GM23338 (cell line): ENCODE measurements around the gene R3HDM2. TPM values are rescaled to one million over a fixed set of nuclear protein-coding genes. Genes with fewer than 3 reads are reported as not detected.

Source experiments
- ATAC-seq: fragments of 200-7000 bp; cut with Tn5 transposase; 3 replicates; pipeline ENCODE4 v1.9.1; 2020
- DNase-seq: peaks from one replicate; pipeline ENCODE4 v3.0.0-alpha.2; 2015; ENCODE audit warnings: low spot score
- H2AFZ ChIP-seq: fragments of 200-600 bp; sonication (generic); 2 replicates; pipeline ENCODE4 v1.8.0; 2016; ENCODE audit warnings: antibody characterized with exemption, mild to moderate bottlenecking, moderate library complexity
- H3F3A ChIP-seq: fragments of 200-600 bp; sonication (generic); replicated peaks from 2 replicates; pipeline ENCODE4 v1.8.0; 2017; ENCODE audit warnings: antibody characterized with exemption, mixed run types, low read depth
- H3K27ac ChIP-seq: fragments of 200-600 bp; sonication (generic); 2 replicates; pipeline ENCODE4 v1.6.1; 2016; ENCODE audit warnings: low read depth
- H3K27me3 ChIP-seq: fragments of 200-600 bp; sonication (generic); 2 replicates; pipeline ENCODE4 v1.8.0; 2016; ENCODE audit warnings: mild to moderate bottlenecking, mixed run types, moderate library complexity; ENCODE audit not compliant: insufficient read depth
- H3K36me3 ChIP-seq: fragments of 200-600 bp; sonication (generic); 2 replicates; pipeline ENCODE4 v1.8.0; 2016; ENCODE audit warnings: mild to moderate bottlenecking; ENCODE audit not compliant: insufficient read depth
- H3K4me1 ChIP-seq: fragments of 200-600 bp; sonication (generic); 2 replicates; pipeline ENCODE4 v1.8.0; 2016; ENCODE audit warnings: mild to moderate bottlenecking, moderate library complexity; ENCODE audit not compliant: insufficient read depth
- H3K4me2 ChIP-seq: fragments of 200-600 bp; sonication (generic); 2 replicates; pipeline ENCODE4 v1.7.1; 2017; ENCODE audit warnings: mixed run types
- H3K4me3 ChIP-seq: fragments of 200-600 bp; sonication (generic); 2 replicates; pipeline ENCODE4 v1.6.1; 2016; ENCODE audit warnings: mixed run types
- H3K79me2 ChIP-seq: fragments of 200-600 bp; sonication (generic); replicated peaks from 2 replicates; pipeline ENCODE4 v1.8.0; 2017; ENCODE audit warnings: mild to moderate bottlenecking; ENCODE audit not compliant: insufficient read depth
- H3K9me2 ChIP-seq: fragments of 200-600 bp; sonication (generic); 2 replicates; pipeline ENCODE4 v1.8.0; 2017; ENCODE audit not compliant: insufficient read depth
- H4K20me1 ChIP-seq: fragments of 200-600 bp; sonication (generic); replicated peaks from 2 replicates; pipeline ENCODE4 v1.8.0; 2017; ENCODE audit warnings: mild to moderate bottlenecking; ENCODE audit not compliant: insufficient read depth
- H3K27ac Mint-ChIP-seq: 2 replicates; pipeline ENCODE4 v1.8.0; 2020; ENCODE audit warnings: inconsistent platforms, mild to moderate bottlenecking, moderate library complexity, mixed read lengths
- H3K27me3 Mint-ChIP-seq: 3 replicates; pipeline ENCODE4 v1.8.0; 2022; ENCODE audit warnings: low read depth, mild to moderate bottlenecking, moderate library complexity, mixed read lengths, inconsistent platforms; ENCODE audit not compliant: insufficient read depth, poor library complexity
- H3K36me3 Mint-ChIP-seq: 3 replicates; pipeline ENCODE4 v1.8.0; 2021; ENCODE audit warnings: low read depth, mild to moderate bottlenecking, inconsistent platforms, moderate library complexity, mixed read lengths
- H3K4me1 Mint-ChIP-seq: 3 replicates; pipeline ENCODE4 v1.8.0; 2020; ENCODE audit warnings: mild to moderate bottlenecking, inconsistent platforms, mixed read lengths
- H3K4me3 Mint-ChIP-seq: 3 replicates; pipeline ENCODE4 v1.8.0; 2021; ENCODE audit warnings: moderate library complexity, mild to moderate bottlenecking, inconsistent platforms, mixed read lengths
- H3K9me3 Mint-ChIP-seq: 3 replicates; pipeline ENCODE4 v1.8.0; 2020; ENCODE audit warnings: moderate library complexity, mild to moderate bottlenecking, inconsistent platforms, mixed read lengths
- CREB1 ChIP-seq: fragments of 250-450 bp; sonication (Bioruptor Pico); IDR thresholded peaks from 2 replicates; pipeline ENCODE4 v1.5.0; 2020; ENCODE audit warnings: low read depth, mild to moderate bottlenecking, moderate library complexity
- CTCF ChIP-seq, 2 experiments: fragments of 200-600 bp in 1 of 2; sonication (generic) in 1 of 2; conservative IDR thresholded peaks; 2 replicates each; pipeline versions ENCODE4 v1.5.1 to v1.6.1; 2016 to 2017; ENCODE audit warnings: antibody characterized with exemption in 2 of 2, low read depth in 2 of 2, mild to moderate bottlenecking in 2 of 2, moderate library complexity in 1 of 2
- ETS1 ChIP-seq: IDR thresholded peaks from 2 replicates; pipeline ENCODE4 v1.6.1; 2016; ENCODE audit warnings: antibody characterized with exemption
- EZH2 ChIP-seq: fragments of 200-600 bp; sonication (generic); IDR thresholded peaks from one replicate; pipeline ENCODE4 v1.8.0; 2017; ENCODE audit warnings: antibody characterized with exemption, mild to moderate bottlenecking, low read depth; ENCODE audit not compliant: unreplicated experiment
- EZH2phosphoT487 ChIP-seq: fragments of 200-600 bp; sonication (generic); IDR thresholded peaks from one replicate; pipeline ENCODE4 v1.8.1; 2018; ENCODE audit warnings: antibody characterized with exemption; ENCODE audit not compliant: unreplicated experiment
- JUNB ChIP-seq: IDR thresholded peaks from one replicate; pipeline ENCODE4 v1.6.1; 2016; ENCODE audit warnings: antibody characterized with exemption; ENCODE audit not compliant: unreplicated experiment
- NANOG ChIP-seq: IDR thresholded peaks from 2 replicates; pipeline ENCODE4 v1.6.1; 2016; ENCODE audit warnings: antibody characterized with exemption, borderline replicate concordance
- REST ChIP-seq: IDR thresholded peaks from one replicate; pipeline ENCODE4 v1.6.1; 2018; ENCODE audit warnings: antibody characterized with exemption; ENCODE audit not compliant: unreplicated experiment
- STAT1 ChIP-seq: IDR thresholded peaks from one replicate; pipeline ENCODE4 v1.6.1; 2016; ENCODE audit warnings: antibody characterized with exemption; ENCODE audit not compliant: unreplicated experiment
- ZNF114 ChIP-seq: fragments of 250-450 bp; sonication (Bioruptor Pico); IDR thresholded peaks from 2 replicates; pipeline ENCODE4 v1.5.0; 2020; ENCODE audit warnings: mild to moderate bottlenecking, moderate library complexity
- ZNF331 ChIP-seq: fragments of 250-450 bp; sonication (Bioruptor Pico); IDR thresholded peaks from 2 replicates; pipeline ENCODE4 v1.5.0; 2020; ENCODE audit warnings: low read depth, mild to moderate bottlenecking, moderate library complexity
- polyA plus RNA-seq: library from polyadenylated mRNA; unstranded; fragments of >200 nt; fragmentation: Nextera tagmentation; extraction: Ambion mirVana; gene quantifications from 2 replicates; pipeline ENCODE4 v1.2.1, GENCODE V29; 2016
- total RNA-seq: library from RNA; depleted of rRNA; stranded (reverse); fragments of >200 nt; shearing (Covaris generic); gene quantifications from 2 replicates; pipeline ENCODE4 v1.2.3, GENCODE V29; 2014

R3HDM2 gene
- total and polyA plus RNA-seq, 2 experiments from 2014 or later = 9.6 to 19.6 TPM

GRCh38 chr12:57320639-57321038 is 110.2 kb downstream of the R3HDM2 start (continued):
- TF ChIP-seq CTCF (conservative IDR thresholded peaks at IDR 0.05; ENCODE audit: low read depth in 2 of 2) (no peak), EZH2 (no peak), STAT1 (no peak), ZNF114 (no peak), JUNB (no peak), ZNF331 (CRISPR knock-in tag) (no peak), REST (no peak), ETS1 (no peak), CREB1 (CRISPR knock-in tag) (no peak), EZH2phosphoT487 (no peak)

GRCh38 chr12:57319678-57320469 is 111.0 kb downstream of the R3HDM2 start:
- H3K4me1 ChIP-seq = no peaks in the 10 kb centered on the region
- H3K27ac ChIP-seq = no peak overlapping the region
- H3F3A ChIP-seq = no peaks in the 10 kb centered on the region
- H3K36me3 Mint-ChIP-seq = no peaks in the 10 kb centered on the region
- H4K20me1 ChIP-seq = no peaks in the 10 kb centered on the region
- no peaks in the 10 kb centered on the region for H3K79me2 ChIP-seq
- no peaks in the 10 kb centered on the region for H3K9me3 Mint-ChIP-seq
- no peak overlapping the region for H2AFZ ChIP-seq
- H3K27me3 ChIP-seq = no peaks in the 10 kb centered on the region
- no peak overlapping the region for H3K4me3 Mint-ChIP-seq
- DNase-seq = no peak
- peak; percentile 35; the same call in 1 of the 3 replicates for ATAC-seq
- H3K4me3 ChIP-seq = no peak overlapping the region
- no peaks in the 10 kb centered on the region for H3K4me1 Mint-ChIP-seq
- no peak overlapping the region for H3K4me2 ChIP-seq
- no peaks in the 10 kb centered on the region for H3K9me2 ChIP-seq
- no peaks in the 10 kb centered on the region for H3K36me3 ChIP-seq
- peaks cover 9% of the 10 kb centered on the region for H3K27me3 Mint-ChIP-seq
- H3K27ac Mint-ChIP-seq = no peak overlapping the region
- TF ChIP-seq JUNB = no peak
- TF ChIP-seq EZH2 = no peak
- TF ChIP-seq ZNF114 = no peak
- no peak for TF ChIP-seq REST
- no peak for TF ChIP-seq ZNF331 (CRISPR knock-in tag)
- no peak for TF ChIP-seq STAT1
- TF ChIP-seq NANOG = no peak
